Activated CD8-positive, alpha-beta memory T cell treated with anti-CD3 and anti-CD28 coated beads for 36 hours (primary cell): ENCODE data around the gene ENAM. TPM values are rescaled to one million over a fixed set of nuclear protein-coding genes. Genes with fewer than 3 reads are reported as not detected.
"Not testable (repeated sequence)": the region's sequence is repeated elsewhere in the genome, so short reads cannot be mapped to it uniquely, and the experiment has no call there.

Experiments
- CTCF ChIA-PET: fragments of 350-600 bp; sonication (Branson Sonifier 250); formaldehyde crosslinking; loops from one replicate; lab custom pipeline; 2021; ENCODE audit warnings: antibody characterized with exemption; lab: Charles Lee
- POLR2A ChIA-PET: fragments of 350-600 bp; sonication (Branson Sonifier 250); formaldehyde crosslinking; loops from one replicate; lab custom pipeline; 2021; ENCODE audit warnings: antibody characterized with exemption; lab: Charles Lee
- total RNA-seq, 2 experiments: library from RNA; stranded (reverse); gene quantifications; one replicate each; pipeline ENCODE4 v1.2.3, GENCODE V29; 2021

Gene ENAM
- total RNA-seq, 2 experiments from 2014 or later = not detected

DNA sequence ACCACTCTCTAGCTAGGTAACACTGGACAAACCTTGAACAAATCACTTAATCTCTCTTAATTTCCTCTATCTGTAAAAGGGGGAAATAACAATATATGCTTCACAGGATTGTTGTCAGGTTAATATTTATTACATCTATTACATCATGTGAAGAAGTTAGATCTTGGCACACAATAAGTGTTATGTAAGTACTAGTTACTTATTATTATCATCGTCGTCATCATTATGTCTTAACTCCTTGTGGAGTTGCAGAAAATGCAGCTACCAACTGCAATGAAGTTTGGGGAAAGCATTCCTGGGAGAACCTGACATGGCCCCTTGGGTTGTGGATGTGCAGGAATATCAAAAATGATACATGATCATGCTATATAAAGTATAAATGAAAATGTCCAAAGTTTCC lies 42.5 kb downstream of the ENAM start:
- CTCF ChIA-PET = interaction anchor here (1.0 to 1.4 kb wide), 2 partner anchors 19 to 27 kb away, joined by 3 read pairs; no protein-coding TSS in a partner anchor
- POLR2A ChIA-PET = no interaction called here

DNA sequence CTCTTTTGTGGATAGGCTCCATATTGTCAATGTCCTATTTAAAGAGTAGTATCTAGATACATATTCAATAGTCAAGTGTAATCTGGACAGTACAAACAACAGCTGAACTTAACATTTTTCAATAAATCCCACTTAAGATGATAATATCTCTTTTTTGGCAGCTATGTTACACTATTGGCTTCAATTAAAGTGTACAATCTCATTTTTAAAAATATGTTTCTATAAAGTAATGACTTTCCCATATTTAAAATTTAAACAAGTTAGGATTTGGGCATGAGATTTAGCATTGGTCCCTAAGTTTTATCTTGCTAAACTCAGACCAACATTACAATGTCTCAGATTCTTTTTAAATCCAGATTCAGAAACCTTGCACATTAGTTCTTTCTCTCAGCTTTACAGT lies 45.6 kb downstream of the ENAM start:
- POLR2A ChIA-PET = no interaction called here
- CTCF ChIA-PET = no interaction called here

DNA sequence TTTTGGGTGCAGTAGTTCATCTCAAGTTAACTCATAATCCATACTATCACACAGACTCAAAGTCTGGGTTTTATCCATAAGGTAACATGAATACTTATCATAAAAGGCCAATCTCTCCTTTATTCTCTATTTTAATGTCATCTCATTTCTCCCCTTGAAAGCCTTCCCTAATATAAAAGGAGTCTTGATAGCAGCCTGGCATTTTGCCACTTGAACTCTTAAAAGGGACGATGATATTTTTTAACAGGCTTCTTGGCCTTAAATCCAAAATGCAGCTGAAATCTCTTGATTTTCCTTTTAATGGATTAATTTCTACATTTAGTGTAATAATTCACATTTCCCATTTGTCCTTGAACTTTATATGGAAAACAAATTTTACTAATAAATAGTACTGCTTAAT lies 46.2 kb downstream of the ENAM start:
- POLR2A ChIA-PET = no interaction called here
- CTCF ChIA-PET = no interaction called here

DNA sequence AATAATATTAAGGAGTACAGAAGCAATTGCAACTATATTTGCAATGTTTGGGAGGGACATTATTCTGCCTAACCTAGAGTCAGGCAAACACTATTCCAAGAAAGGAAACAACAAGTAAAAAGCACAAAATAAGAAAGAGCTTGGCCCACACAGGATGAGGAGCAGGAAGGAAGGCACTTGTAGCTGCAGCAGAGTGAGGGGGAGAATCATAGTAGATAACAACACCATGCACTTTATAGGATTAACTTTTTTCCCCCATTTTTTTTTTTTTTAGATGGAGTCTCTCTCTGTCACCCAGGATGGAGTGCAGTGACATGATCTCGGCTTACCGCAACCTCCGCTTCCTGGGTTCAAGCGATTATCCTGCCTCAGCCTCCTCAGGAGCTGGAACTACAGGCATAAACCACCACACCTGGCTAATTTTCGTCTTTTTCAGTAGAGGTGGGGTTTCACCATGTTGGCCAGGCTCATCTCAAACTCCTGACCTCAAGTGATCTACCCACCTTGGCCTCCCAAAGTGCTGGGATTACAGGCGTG lies 48.1 kb downstream of the ENAM start:
- POLR2A ChIA-PET = interaction anchor here (0.6 kb wide), 1 partner anchor 11 kb away, joined by 3 read pairs; the partner anchor contains the start of gene UTP3
- CTCF ChIA-PET = no interaction called here

DNA sequence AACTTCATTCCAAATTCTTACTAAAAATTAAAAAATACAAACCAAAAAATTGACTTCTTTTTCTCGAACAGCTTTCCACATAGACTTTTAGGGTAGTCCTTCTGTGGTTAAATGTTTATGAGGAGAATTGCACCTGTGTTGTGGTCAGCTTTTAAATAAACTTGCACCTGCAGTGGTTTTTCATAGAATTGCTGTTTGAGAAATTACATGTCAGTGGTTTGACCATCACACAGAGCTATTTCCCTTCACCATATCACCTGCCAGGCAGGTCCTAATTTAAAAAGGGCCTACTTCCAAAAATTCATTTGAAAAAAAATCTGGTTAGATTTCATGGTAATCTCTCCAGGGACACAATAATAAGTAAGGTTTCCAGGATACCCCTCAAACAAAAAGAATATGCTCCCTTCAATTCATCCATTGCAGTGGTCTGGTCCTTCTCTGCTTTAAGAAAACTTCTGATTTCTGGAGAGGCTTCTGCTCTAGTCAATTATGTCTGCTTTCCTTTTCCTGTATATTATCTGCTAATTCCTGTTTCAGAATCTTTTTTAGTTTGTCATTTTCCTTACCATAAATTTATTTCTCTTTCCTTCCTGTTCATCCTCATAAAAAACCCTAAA lies 49.9 kb downstream of the ENAM start:
- ChIA-PET CTCF (no interaction called here), POLR2A (no interaction called here)

DNA sequence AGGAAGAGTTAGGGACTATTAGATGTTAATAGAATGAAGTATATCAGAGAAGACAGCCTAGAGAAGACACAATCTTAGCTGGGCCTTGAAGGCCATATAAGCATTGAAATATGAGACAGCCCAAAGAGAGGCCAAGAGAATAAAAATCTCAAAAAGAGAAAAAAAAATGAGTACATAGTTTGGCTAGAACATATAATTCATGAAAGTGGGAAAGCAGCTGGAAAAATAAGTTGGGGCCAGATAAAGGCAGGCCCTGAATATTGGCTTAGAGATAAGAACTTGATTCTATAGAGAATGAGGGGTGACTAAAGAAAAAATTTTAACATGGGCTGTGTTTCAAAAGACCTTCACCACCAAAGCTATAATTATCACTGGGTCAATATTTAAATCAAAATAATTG lies 52.4 kb downstream of the ENAM start:
- POLR2A ChIA-PET = no interaction called here
- CTCF ChIA-PET = interaction anchor here (0.7 kb wide), 1 partner anchor 18 kb away, joined by 3 read pairs; no protein-coding TSS in a partner anchor

DNA sequence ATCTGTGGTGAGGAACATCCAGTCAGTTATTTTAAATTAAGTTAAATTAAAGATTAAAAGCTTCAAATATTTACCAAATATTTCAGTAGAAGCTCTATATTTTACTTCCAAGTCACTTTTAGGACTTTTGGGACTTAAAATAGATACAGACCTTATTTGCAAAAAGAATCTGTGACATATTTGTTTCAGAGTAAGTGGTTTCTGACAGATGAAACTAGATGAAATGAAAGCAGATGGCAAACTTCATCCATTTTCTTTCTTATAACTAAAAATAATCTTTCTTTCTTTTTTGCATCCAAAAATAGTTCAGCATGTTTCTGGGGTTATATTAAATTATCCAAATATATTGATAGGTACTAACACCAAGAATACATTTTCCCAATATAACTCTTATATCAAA lies 53.2 kb downstream of the ENAM start:
- ChIA-PET CTCF (interaction anchor here (0.6 kb wide), 1 partner anchor 13 kb away, joined by 3 read pairs; no protein-coding TSS in a partner anchor), POLR2A (no interaction called here)

DNA sequence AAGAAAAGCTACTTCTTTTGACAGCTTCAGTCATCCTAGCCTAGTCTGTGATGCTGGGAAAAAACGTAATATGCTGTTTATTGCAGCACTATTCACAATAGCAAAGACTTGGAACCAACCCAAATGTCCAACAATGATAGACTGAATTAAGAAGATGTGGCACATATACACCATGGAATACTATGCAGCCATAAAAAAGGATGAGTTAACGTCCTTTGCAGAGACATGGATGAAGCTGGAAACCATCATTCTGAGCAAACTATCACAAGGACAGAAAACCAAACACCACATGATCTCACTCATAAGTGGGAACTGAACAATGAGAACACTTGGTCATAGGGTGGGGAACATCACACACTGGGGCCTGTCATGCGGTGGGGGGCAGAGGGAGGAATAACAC lies 53.6 kb downstream of the ENAM start:
- CTCF ChIA-PET = interaction anchor here (0.6 kb wide), 1 partner anchor 12 kb away, joined by 3 read pairs; no protein-coding TSS in a partner anchor
- POLR2A ChIA-PET = not testable (repeated sequence)

DNA sequence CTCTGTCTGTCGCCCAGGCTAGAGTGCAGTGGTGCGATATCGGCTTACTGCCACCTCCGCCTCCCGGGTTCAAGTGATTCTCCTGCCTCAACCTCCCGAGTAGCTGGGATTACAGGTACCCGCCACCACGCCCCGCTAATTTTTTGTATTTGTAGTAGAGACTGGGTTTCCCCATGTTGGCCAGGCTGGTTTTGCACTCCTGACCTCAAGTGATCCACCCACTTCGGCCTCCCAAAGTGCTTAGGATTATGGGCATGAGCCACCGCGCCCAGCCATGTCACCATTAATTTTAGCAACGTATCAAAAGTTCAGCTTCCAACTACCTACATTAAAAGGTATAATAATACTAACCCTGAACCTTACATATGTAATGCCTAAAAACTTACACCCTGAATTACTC lies 58.8 kb downstream of the ENAM start:
- POLR2A ChIA-PET = interaction anchor here (0.5 to 4.2 kb wide), 5 partner anchors 10 to 794 kb away, joined by 3 to 27 read pairs (median 3); no protein-coding TSS in a partner anchor

DNA sequence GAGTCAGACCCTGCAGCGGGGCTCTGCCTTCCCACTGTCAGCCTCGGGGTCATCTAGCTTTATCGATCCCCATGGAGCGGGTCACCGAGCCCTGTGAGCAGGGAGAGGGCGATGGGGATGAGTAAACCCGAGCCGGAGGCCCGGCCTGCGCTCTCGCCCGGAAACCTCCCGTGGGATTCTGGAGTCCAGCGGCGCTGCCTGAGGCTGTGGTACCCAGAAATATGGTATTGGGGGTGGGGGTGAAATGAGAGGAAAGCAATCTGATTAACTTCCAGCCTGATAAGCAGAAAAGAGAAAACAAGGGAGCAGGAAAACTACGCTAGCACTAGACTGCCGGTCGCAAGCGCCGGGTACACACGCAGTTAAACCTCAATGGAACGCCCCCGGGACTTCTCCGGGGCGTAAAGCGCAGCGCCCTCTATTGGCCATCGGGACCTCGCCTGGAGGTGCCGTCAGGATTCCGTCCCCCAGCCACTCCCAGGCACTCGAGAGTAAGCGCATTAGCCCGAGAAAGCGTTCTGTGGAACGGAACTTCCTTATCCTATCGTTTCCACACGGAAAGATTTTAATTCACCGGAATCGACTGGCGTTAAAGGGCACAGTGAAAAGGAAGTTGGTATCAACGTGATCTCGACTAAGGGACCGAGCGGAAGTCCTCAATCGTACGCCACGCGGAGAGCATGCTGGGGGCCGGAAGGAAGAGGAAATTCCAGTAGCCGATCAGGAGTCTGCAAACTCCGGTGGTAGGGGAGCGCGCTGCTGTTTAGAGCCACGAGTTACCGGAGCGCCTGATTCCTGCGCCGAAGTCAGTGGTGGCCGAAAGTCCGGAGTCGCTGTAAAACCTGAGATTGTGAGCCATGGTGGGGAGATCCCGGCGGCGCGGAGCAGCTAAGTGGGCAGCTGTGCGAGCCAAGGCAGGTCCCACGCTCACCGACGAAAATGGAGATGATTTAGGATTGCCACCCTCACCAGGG lies 59.6 kb downstream of the ENAM start, which contains the start of gene UTP3:
Gene UTP3 (plus strand): TSS at position 712 of the 974 bp plus-strand sequence. CDS start 146 bp downstream, at position 858.
- ChIA-PET POLR2A (interaction anchor here (0.5 to 4.2 kb wide), 8 partner anchors 11 to 793 kb away, joined by 3 to 27 read pairs (median 4); no protein-coding TSS in a partner anchor), CTCF (interaction anchor here (1.0 to 3.6 kb wide), 5 partner anchors 12 to 151 kb away, joined by 3 to 25 read pairs (median 4); partner anchors contain the start of gene RUFY3)

More for the DNA sequence above, 58.8 kb downstream of the ENAM start:
- CTCF ChIA-PET = interaction anchor here (3.6 kb wide), 1 partner anchor 16 kb away, joined by 25 read pairs; no protein-coding TSS in a partner anchor

DNA sequence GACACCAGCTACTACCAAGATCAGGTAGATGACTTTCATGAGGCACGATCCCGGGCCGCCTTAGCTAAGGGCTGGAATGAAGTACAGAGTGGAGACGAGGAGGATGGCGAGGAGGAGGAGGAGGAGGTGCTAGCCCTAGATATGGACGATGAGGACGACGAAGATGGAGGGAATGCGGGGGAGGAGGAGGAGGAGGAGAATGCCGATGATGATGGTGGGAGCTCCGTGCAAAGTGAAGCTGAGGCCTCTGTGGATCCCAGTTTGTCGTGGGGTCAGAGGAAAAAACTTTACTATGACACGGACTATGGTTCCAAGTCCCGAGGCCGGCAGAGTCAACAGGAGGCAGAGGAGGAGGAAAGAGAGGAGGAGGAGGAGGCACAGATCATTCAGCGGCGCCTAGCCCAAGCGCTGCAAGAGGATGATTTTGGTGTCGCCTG lies 60.3 kb downstream of the ENAM start:
- ChIA-PET POLR2A (interaction anchor here (0.5 to 4.2 kb wide), 5 partner anchors 13 to 150 kb away, joined by 4 to 27 read pairs (median 4); no protein-coding TSS in a partner anchor), CTCF (interaction anchor here (1.0 to 3.6 kb wide), 5 partner anchors 12 to 150 kb away, joined by 3 to 25 read pairs (median 4); partner anchors contain the start of gene RUFY3)

DNA sequence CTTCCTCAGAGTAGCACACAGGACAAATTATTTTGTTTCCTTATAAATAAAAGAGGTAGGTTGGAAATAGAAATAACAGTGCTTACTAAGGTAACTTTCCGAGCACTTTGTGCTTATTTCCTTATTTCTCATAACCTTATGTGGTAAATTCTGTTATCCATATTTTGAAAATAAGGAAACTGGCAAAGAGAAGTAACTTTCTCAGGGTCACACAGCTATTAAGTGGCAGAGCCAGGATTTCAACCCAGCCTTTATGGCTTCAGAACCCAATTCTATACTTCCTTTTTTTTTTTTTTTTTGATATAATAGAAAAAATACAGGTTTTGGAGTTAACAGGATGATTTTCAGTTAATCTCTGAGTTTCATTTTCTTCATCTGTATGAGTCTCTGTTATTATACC lies 63.1 kb downstream of the ENAM start:
- ChIA-PET POLR2A (no interaction called here), CTCF (no interaction called here)

DNA sequence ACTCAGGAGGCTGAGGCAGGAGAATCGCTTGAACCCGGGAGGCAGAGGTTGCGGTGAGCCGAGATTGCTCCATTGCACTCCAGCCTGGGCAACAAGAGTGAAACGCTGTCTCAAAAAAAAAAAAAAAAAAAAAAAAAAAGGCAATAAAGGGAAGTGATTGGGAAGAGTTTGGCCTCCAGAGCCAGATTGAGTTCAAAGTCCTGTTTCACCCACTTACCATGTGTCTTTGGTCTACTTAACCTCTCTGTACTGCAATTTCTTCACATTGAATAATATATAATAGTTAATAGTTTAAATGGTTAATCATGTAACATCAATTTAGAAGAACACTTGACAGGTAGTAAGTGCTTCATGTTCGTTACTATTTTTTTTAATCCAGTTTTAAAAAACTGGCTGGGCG lies 66.1 kb downstream of the ENAM start:
- ChIA-PET CTCF (interaction anchor here (0.6 kb wide), 3 partner anchors 12 to 1603 kb away, joined by 3 to 5 read pairs (median 3); no protein-coding TSS in a partner anchor), POLR2A (interaction anchor here (0.6 kb wide), 1 partner anchor 51 kb away, joined by 8 read pairs; no protein-coding TSS in a partner anchor)

Other genes with a start within 250 kb of the ENAM start
- gene SMR3B, start 245.6 kb upstream of the ENAM start, total RNA-seq = not detected
- gene OPRPN, start 230.8 kb upstream of the ENAM start, total RNA-seq = not detected
- not detected for gene MUC7, start 156.5 kb upstream of the ENAM start, total RNA-seq
- gene AMTN, start 110.2 kb upstream of the ENAM start, total RNA-seq = not detected
- gene AMBN, start 36.5 kb upstream of the ENAM start, total RNA-seq = not detected
- gene JCHAIN, start 37.8 kb downstream of the ENAM start, total RNA-seq = not detected
- gene UTP3, start 59.8 kb downstream of the ENAM start, total RNA-seq = 10 to 100 TPM; 42.6 to 43.2 TPM
- 10 to 100 TPM; 12.1 to 13.6 TPM for gene RUFY3, start 93.2 kb downstream of the ENAM start, total RNA-seq
- 100 to 1,000 TPM; 117 TPM for gene GRSF1, start 211.1 kb downstream of the ENAM start, total RNA-seq